CD4-positive, alpha-beta T cell treated with Interleukin-2 at 100 ng/mL for 4 hours (primary cell): ENCODE data around the gene PDCD1.
A peak's percentile ranks its signal among the peaks of the same experiment; 100 is the strongest.

ENCODE experiments used
- DNase-seq: peaks from one replicate; pipeline ENCODE4 v3.0.0-alpha.2; 2020; ENCODE audit warnings: low spot score

PDCD1 gene

GRCh38 chr2:241865416-241865956, 6.8 kb upstream of the PDCD1 start:
- no peak for DNase-seq

- DNase-seq, result no peak
Measured at GRCh38 chr2:241864850-241865213, 6.1 kb upstream of the PDCD1 start.

GRCh38 chr2:241864168-241864849, 5.6 kb upstream of the PDCD1 start:
- no peak for DNase-seq

- DNase-seq, result peak; percentile 44
Measured at GRCh38 chr2:241863536-241863954, 4.9 kb upstream of the PDCD1 start.

GRCh38 chr2:241862775-241863535, 4.3 kb upstream of the PDCD1 start:
- DNase-seq, result no peak

- no peak for DNase-seq
Measured at GRCh38 chr2:241862093-241862492, 3.4 kb upstream of the PDCD1 start.

- no peak for DNase-seq
Measured at GRCh38 chr2:241861264-241861663, 2.6 kb upstream of the PDCD1 start.

GRCh38 chr2:241860184-241861078, 1.7 kb upstream of the PDCD1 start:
- no peak for DNase-seq

- DNase-seq, result peak; percentile 50
Measured at GRCh38 chr2:241859436-241860183, 916 bp upstream of the PDCD1 start.

GRCh38 chr2:241859017-241859435, 332 bp upstream of the PDCD1 start:
- DNase-seq, result no peak

GRCh38 chr2:241857572-241858121, 1.0 kb downstream of the PDCD1 start:
- no peak for DNase-seq

- DNase-seq, result no peak
Measured at GRCh38 chr2:241857041-241857541, 1.6 kb downstream of the PDCD1 start.

GRCh38 chr2:241855888-241856422, 2.7 kb downstream of the PDCD1 start:
- no peak for DNase-seq

GRCh38 chr2:241855245-241855887, 3.3 kb downstream of the PDCD1 start:
- DNase-seq, result no peak

GRCh38 chr2:241854342-241855244, 4.1 kb downstream of the PDCD1 start:
- DNase-seq, result no peak

GRCh38 chr2:241853651-241854341, 4.9 kb downstream of the PDCD1 start:
- peak; percentile 35 for DNase-seq

- no peak for DNase-seq
Measured at GRCh38 chr2:241852981-241853631, 5.6 kb downstream of the PDCD1 start.
